SK-MEL-5 (cell line): ENCODE results near the gene FGFRL1. TPM values are rescaled to one million over a fixed set of nuclear protein-coding genes. Genes with fewer than 3 reads are reported as not detected.
"Not testable (repeated sequence)": the region's sequence is repeated elsewhere in the genome, so short reads cannot be mapped to it uniquely, and the experiment has no call there.

ENCODE experiments used
- DNase-seq: peaks from one replicate; pipeline ENCODE4 v3.0.0-alpha.2; 2016; ENCODE audit warnings: low read depth, low spot score
- in situ Hi-C: cut with HindIII; loops from 2 replicates; pipeline ENCODE4 v1.10.0; 2016; ENCODE audit warnings: low sequenced_read_pairs, high pct_unique_total_duplicates, low pct_unique_long_range_greater_than_20kb
- total RNA-seq: library from RNA; depleted of rRNA; stranded (reverse); fragments of >200 nt; shearing (Covaris generic); gene quantifications from 2 replicates; pipeline ENCODE4 v1.2.3, GENCODE V29; 2014

FGFRL1 gene
- total RNA-seq, 1 experiment from 2014 or later = 6.6 TPM

GRCh38 chr4:1040344-1041146 is 29.1 kb downstream of the FGFRL1 start:
- in situ Hi-C loops = no loop called here
- no peak for DNase-seq

- in situ Hi-C loops = no loop called here
- no peak for DNase-seq
Observed at GRCh38 chr4:1041147-1041935, 29.9 kb downstream of the FGFRL1 start.

GRCh38 chr4:1041936-1042330 is 30.5 kb downstream of the FGFRL1 start:
- in situ Hi-C loops = no loop called here
- DNase-seq = no peak

- in situ Hi-C loops = no loop called here
- no peak for DNase-seq
Observed at GRCh38 chr4:1042352-1043055, 31.1 kb downstream of the FGFRL1 start.

GRCh38 chr4:1043162-1043561 is 31.7 kb downstream of the FGFRL1 start:
- in situ Hi-C loops = no loop called here
- no peak for DNase-seq

- in situ Hi-C loops = no loop called here
- peak; percentile 85 for DNase-seq
Observed at GRCh38 chr4:1043651-1044468, 32.4 kb downstream of the FGFRL1 start.

- no peak for DNase-seq
- in situ Hi-C loops = no loop called here
Observed at GRCh38 chr4:1044469-1045192, 33.2 kb downstream of the FGFRL1 start.

GRCh38 chr4:1045193-1045594 is 33.8 kb downstream of the FGFRL1 start:
- no peak for DNase-seq
- in situ Hi-C loops = no loop called here

GRCh38 chr4:1045595-1046201 is 34.3 kb downstream of the FGFRL1 start:
- in situ Hi-C loops = no loop called here
- DNase-seq = no peak

GRCh38 chr4:1046581-1047011 is 35.2 kb downstream of the FGFRL1 start:
- in situ Hi-C loops = not testable (repeated sequence)
- DNase-seq = peak; percentile 68

- DNase-seq = no peak
- in situ Hi-C loops = no loop called here
Observed at GRCh38 chr4:1047106-1047975, 35.9 kb downstream of the FGFRL1 start.

- in situ Hi-C loops = no loop called here
- no peak for DNase-seq
Observed at GRCh38 chr4:1047976-1048772, 36.7 kb downstream of the FGFRL1 start.

- in situ Hi-C loops = no loop called here
- DNase-seq = no peak
Observed at GRCh38 chr4:1048773-1049590, 37.6 kb downstream of the FGFRL1 start.

GRCh38 chr4:1049591-1049905 is 38.1 kb downstream of the FGFRL1 start:
- in situ Hi-C loops = no loop called here

More at GRCh38 chr4:1049591-1049905, 38.1 kb downstream of the FGFRL1 start:
- DNase-seq = no peak
